Measurements from ENCODE around the gene ZNF480.
A peak's percentile ranks its signal among the peaks of the same experiment; 100 is the strongest.
"Not testable (repeated sequence)": the region's sequence is repeated elsewhere in the genome, so short reads cannot be mapped to it uniquely, and the experiment has no call there.

ZNF480 gene

GRCh38 chr19:52339022-52339421, 42.1 kb downstream of the ZNF480 start:
- not testable (repeated sequence) for DNase-seq

GRCh38 chr19:52343548-52343947, 46.6 kb downstream of the ZNF480 start:
- DNase-seq = peak in 1 of 2 experiments; percentile 31

GRCh38 chr19:52345162-52345561, 48.2 kb downstream of the ZNF480 start:
- DNase-seq = no peak

GRCh38 chr19:52351512-52351911, 54.5 kb downstream of the ZNF480 start:
- DNase-seq = no peak

GRCh38 chr19:52366414-52366824, 69.5 kb downstream of the ZNF480 start:
- DNase-seq = no peak

GRCh38 chr19:52369559-52370340, 72.8 kb downstream of the ZNF480 start, which contains the start of gene ZNF880:
Gene ZNF880 (plus strand): TSS chr19:52369923. CDS start chr19:52369966, 43 bp downstream.
- DNase-seq = peak; percentile 81 to 85

- no peak for DNase-seq
Measured at GRCh38 chr19:52370341-52370710, 73.4 kb downstream of the ZNF480 start.

Data from NCI-H2081 (cell line).